Natural killer cell (primary cell): Measurements from ENCODE around the gene DUS4L. TPM values are rescaled to one million over a fixed set of nuclear protein-coding genes. Genes with fewer than 3 reads are reported as not detected.

Experiments used
- ATAC-seq, 3 donors: fragments of 150-1000 bp in 2 of 3; fragments of 200-7000 bp in 1 of 3; cut with Tn5 transposase; 1 replicate in 1 of 3; 2 replicates in 2 of 3; pipeline ENCODE4 v1.10.0; 2021; ENCODE audit warnings: mild to moderate bottlenecking in 2 of 3, moderate library complexity in 2 of 3
- DNase-seq, 2 donors: peaks; one replicate each; pipeline versions ENCODE4 v3.0.0 to v3.0.0-alpha.2; 2013 to 2021; ENCODE audit warnings: mixed read lengths in 1 of 2
- H3K27ac ChIP-seq: one replicate; pipeline ENCODE4 v1.5.1; 2013; ENCODE audit warnings: mild to moderate bottlenecking, low read length
- H3K27me3 ChIP-seq: one replicate; pipeline ENCODE4 v1.6.1; 2013; ENCODE audit warnings: low read length; ENCODE audit not compliant: control insufficient read depth, insufficient read depth
- H3K36me3 ChIP-seq: one replicate; pipeline ENCODE4 v1.6.1; 2013; ENCODE audit warnings: low read length; ENCODE audit not compliant: control insufficient read depth, insufficient read depth
- H3K4me1 ChIP-seq: one replicate; pipeline ENCODE4 v1.6.1; 2013; ENCODE audit warnings: low read length; ENCODE audit not compliant: control insufficient read depth, insufficient read depth
- H3K4me3 ChIP-seq: one replicate; pipeline ENCODE4 v1.5.1; 2013; ENCODE audit warnings: low read length
- H3K9me3 ChIP-seq: one replicate; pipeline ENCODE4 v1.6.1; 2013; ENCODE audit warnings: low read length; ENCODE audit not compliant: control insufficient read depth, insufficient read depth
- H3K27ac Mint-ChIP-seq, 2 donors: one replicate each; pipeline ENCODE4 v1.8.0; 2022; ENCODE audit warnings: mild to moderate bottlenecking in 2 of 2, mixed read lengths in 2 of 2, moderate library complexity in 1 of 2
- H3K27me3 Mint-ChIP-seq, 2 donors: one replicate each; pipeline ENCODE4 v1.8.0; 2022; ENCODE audit warnings: low read depth in 2 of 2, mixed read lengths in 2 of 2
- H3K36me3 Mint-ChIP-seq: one replicate; pipeline ENCODE4 v1.8.0; 2022; ENCODE audit warnings: mixed read lengths
- H3K4me1 Mint-ChIP-seq, 2 donors: one replicate each; pipeline ENCODE4 v1.8.0; 2022; ENCODE audit warnings: mixed read lengths in 2 of 2
- H3K4me3 Mint-ChIP-seq: one replicate; pipeline ENCODE4 v1.8.0; 2022; ENCODE audit warnings: mild to moderate bottlenecking, moderate library complexity, mixed read lengths
- H3K9me3 Mint-ChIP-seq, 2 donors: one replicate each; pipeline ENCODE4 v1.8.0; 2022; ENCODE audit warnings: mixed read lengths in 2 of 2
- WGBS: methylation state at CpG from one replicate; pipeline ENCODE4 v1.1.7; 2013; ENCODE audit warnings: missing lambda C conversion rate; ENCODE audit not compliant: insufficient coverage; 5-methylcytosine and 5-hydroxymethylcytosine counted together
- intact Hi-C: fragments of 100-400 bp; cut with micrococcal nuclease; formaldehyde crosslinking; loops from one replicate; pipeline ENCODE4 v1.14.2; 2022
- total RNA-seq, 4 donors: library from RNA; stranded (reverse); fragments of 120-200 nt in 1 of 4; gene quantifications; one replicate each; pipeline versions ENCODE4 v1.2.3 to v1.2.4, GENCODE V29; 2013 to 2022
- TF ChIP-seq, protein P1 (sequence below): fragments of 200-600 bp; IDR thresholded peaks from one replicate; pipeline ENCODE4 v1.8.0; 2022; ENCODE audit warnings: antibody characterized with exemption

Gene DUS4L
- total RNA-seq, 3 donors from 2014 or later (not counting 1 experiment from before 2014, with no cell fraction given), result 5.5 to 10.5 (median 9.1) TPM

- Mint-ChIP-seq H3K27me3 (no peaks in the 10 kb centered on the region), H3K27ac (no peak overlapping the region), H3K4me1 (no peaks in the 10 kb centered on the region), H3K9me3 (no peaks in the 10 kb centered on the region), H3K4me3 (no peak overlapping the region), H3K36me3 (no peaks in the 10 kb centered on the region)
- TF ChIP-seq, protein P1, sequence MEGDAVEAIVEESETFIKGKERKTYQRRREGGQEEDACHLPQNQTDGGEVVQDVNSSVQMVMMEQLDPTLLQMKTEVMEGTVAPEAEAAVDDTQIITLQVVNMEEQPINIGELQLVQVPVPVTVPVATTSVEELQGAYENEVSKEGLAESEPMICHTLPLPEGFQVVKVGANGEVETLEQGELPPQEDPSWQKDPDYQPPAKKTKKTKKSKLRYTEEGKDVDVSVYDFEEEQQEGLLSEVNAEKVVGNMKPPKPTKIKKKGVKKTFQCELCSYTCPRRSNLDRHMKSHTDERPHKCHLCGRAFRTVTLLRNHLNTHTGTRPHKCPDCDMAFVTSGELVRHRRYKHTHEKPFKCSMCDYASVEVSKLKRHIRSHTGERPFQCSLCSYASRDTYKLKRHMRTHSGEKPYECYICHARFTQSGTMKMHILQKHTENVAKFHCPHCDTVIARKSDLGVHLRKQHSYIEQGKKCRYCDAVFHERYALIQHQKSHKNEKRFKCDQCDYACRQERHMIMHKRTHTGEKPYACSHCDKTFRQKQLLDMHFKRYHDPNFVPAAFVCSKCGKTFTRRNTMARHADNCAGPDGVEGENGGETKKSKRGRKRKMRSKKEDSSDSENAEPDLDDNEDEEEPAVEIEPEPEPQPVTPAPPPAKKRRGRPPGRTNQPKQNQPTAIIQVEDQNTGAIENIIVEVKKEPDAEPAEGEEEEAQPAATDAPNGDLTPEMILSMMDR, result no peak
- WGBS, result no CpG with 5 or more reads among the region's 2 CpGs
- no peak for DNase-seq
- Histone ChIP-seq H3K4me1 (no peaks in the 10 kb centered on the region), H3K9me3 (no peaks in the 10 kb centered on the region), H3K4me3 (no peak overlapping the region), H3K27me3 (no peaks in the 10 kb centered on the region), H3K27ac (no peak overlapping the region), H3K36me3 (peaks cover 10% of the 10 kb centered on the region)
- intact Hi-C loops, result no loop called here
- no peak for ATAC-seq
Measured at GRCh38 chr7:107600816-107601215, 37.0 kb downstream of the DUS4L start.

DNA sequence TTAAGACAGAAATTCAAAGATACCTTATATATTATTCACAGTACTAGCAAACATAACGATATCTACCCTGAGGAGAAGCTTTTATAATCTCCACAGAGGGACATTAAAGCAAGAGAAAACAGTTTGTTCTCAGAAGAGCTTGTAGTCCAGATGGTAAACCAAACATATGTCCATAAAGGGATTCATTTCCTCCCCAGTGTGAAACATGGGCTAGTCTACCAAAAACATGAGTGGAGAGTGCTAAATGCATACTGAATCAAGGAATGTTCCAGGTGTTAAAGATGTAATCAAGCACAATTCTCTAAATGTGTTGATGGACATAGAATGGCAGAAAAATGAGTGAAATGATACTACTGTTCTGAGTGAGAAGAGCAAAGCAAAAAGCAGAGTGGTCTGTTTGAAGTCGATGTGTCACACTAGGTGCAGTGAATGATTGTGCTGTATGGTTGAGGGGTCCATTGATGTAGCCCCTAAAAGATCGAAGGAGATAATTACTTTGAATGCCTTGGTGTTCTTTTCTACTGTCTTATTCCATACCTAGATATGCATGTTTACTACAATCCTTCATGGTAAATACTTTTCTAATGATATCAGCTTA lies 41.5 kb downstream of the DUS4L start:
- H3K36me3 ChIP-seq, result peaks cover 8% of the 10 kb centered on the region

GRCh38 chr7:107606303-107606702 lies 42.5 kb downstream of the DUS4L start:
- 100% methylated on average over 1 of the region's 1 CpG for WGBS
- H3K4me3 ChIP-seq, result no peak overlapping the region
- H3K27me3 Mint-ChIP-seq, result no peaks in the 10 kb centered on the region
- no peak for DNase-seq
- no peaks in the 10 kb centered on the region for H3K9me3 Mint-ChIP-seq
- H3K27ac Mint-ChIP-seq, result no peak overlapping the region
- H3K36me3 ChIP-seq, result peaks cover 5% of the 10 kb centered on the region
- H3K4me3 Mint-ChIP-seq, result no peak overlapping the region
- no peaks in the 10 kb centered on the region for H3K27me3 ChIP-seq
- TF ChIP-seq, protein P1, result no peak
- no peaks in the 10 kb centered on the region for H3K9me3 ChIP-seq
- H3K27ac ChIP-seq, result no peak overlapping the region
- intact Hi-C loops, result no loop called here
- no peaks in the 10 kb centered on the region for H3K4me1 ChIP-seq
- no peaks in the 10 kb centered on the region for H3K36me3 Mint-ChIP-seq
- H3K4me1 Mint-ChIP-seq, result no peaks in the 10 kb centered on the region
- ATAC-seq, result no peak

More for the DNA sequence above, 41.5 kb downstream of the DUS4L start:
- H3K27ac Mint-ChIP-seq, result no peak overlapping the region
- Histone ChIP-seq H3K27me3 (no peaks in the 10 kb centered on the region), H3K9me3 (no peaks in the 10 kb centered on the region), H3K4me3 (no peak overlapping the region), H3K27ac (no peak overlapping the region), H3K4me1 (no peaks in the 10 kb centered on the region)
- TF ChIP-seq, protein P1, result no peak
- no peaks in the 10 kb centered on the region for H3K36me3 Mint-ChIP-seq
- intact Hi-C loops, result no loop called here
- no peaks in the 10 kb centered on the region for H3K27me3 Mint-ChIP-seq
- H3K9me3 Mint-ChIP-seq, result no peaks in the 10 kb centered on the region
- no peaks in the 10 kb centered on the region for H3K4me1 Mint-ChIP-seq
- no peak overlapping the region for H3K4me3 Mint-ChIP-seq
- no peak for ATAC-seq
- 94% methylated on average over 2 of the region's 3 CpGs for WGBS
- no peak for DNase-seq

GRCh38 chr7:107609811-107610261 lies 46.1 kb downstream of the DUS4L start:
- H3K27me3 ChIP-seq, result no peaks in the 10 kb centered on the region
- TF ChIP-seq, protein P1, result no peak
- H3K36me3 ChIP-seq, result peaks cover 17% of the 10 kb centered on the region
- Mint-ChIP-seq H3K9me3 (no peaks in the 10 kb centered on the region), H3K27me3 (no peaks in the 10 kb centered on the region), H3K27ac (no peak overlapping the region), H3K4me1 (no peaks in the 10 kb centered on the region), H3K36me3 (no peaks in the 10 kb centered on the region), H3K4me3 (no peak overlapping the region)
- no peak overlapping the region for H3K4me3 ChIP-seq
- H3K4me1 ChIP-seq, result no peaks in the 10 kb centered on the region
- H3K27ac ChIP-seq, result no peak overlapping the region
- DNase-seq (no peak), ATAC-seq (no peak)
- no peaks in the 10 kb centered on the region for H3K9me3 ChIP-seq
- WGBS, result 96% methylated on average over 3 of the region's 4 CpGs
- intact Hi-C loops, result no loop called here
